Measurements from ENCODE around the gene PTPRM. TPM values are rescaled to one million over a fixed set of nuclear protein-coding genes. Genes with fewer than 3 reads are reported as not detected.

The PTPRM gene
- total RNA-seq, 1 donor from 2014 or later: 131 TPM

GRCh38 chr18:7697306-7697705 lies 130.2 kb downstream of the PTPRM start:
- Mint-ChIP-seq H3K36me3 (ENCODE audit: low read depth) (peaks cover 1% of the 10 kb centered on the region), H3K4me3 (ENCODE audit: unreplicated experiment) (no peak overlapping the region), H3K27ac (ENCODE audit: unreplicated experiment) (no peak overlapping the region), H3K27me3 (ENCODE audit: low read depth) (no peaks in the 10 kb centered on the region), H3K9me3 (ENCODE audit: low read depth) (peaks cover 3% of the 10 kb centered on the region), H3K4me1 (ENCODE audit: low read depth) (peaks cover 5% of the 10 kb centered on the region)
- no peak for TF ChIP-seq CTCF (IDR thresholded peaks at IDR 0.05)
- DNase-seq (ENCODE audit: low spot score): no peak

- H3K9me3 Mint-ChIP-seq (ENCODE audit: low read depth): peaks cover 40% of the 10 kb centered on the region
- H3K27me3 Mint-ChIP-seq (ENCODE audit: low read depth): no peaks in the 10 kb centered on the region
- peaks cover 27% of the 10 kb centered on the region for H3K4me1 Mint-ChIP-seq (ENCODE audit: low read depth)
- DNase-seq (ENCODE audit: low spot score): no peak
- no peak for TF ChIP-seq CTCF (IDR thresholded peaks at IDR 0.05)
- no peak overlapping the region for H3K27ac Mint-ChIP-seq (ENCODE audit: unreplicated experiment)
- peaks cover 17% of the 10 kb centered on the region for H3K36me3 Mint-ChIP-seq (ENCODE audit: low read depth)
- no peak overlapping the region for H3K4me3 Mint-ChIP-seq (ENCODE audit: unreplicated experiment)
Observed at GRCh38 chr18:7711495-7711894, 144.4 kb downstream of the PTPRM start.

GRCh38 chr18:7720395-7720794 lies 153.3 kb downstream of the PTPRM start:
- no peak overlapping the region for H3K27ac Mint-ChIP-seq (ENCODE audit: unreplicated experiment)
- peaks cover 37% of the 10 kb centered on the region for H3K4me1 Mint-ChIP-seq (ENCODE audit: low read depth)
- H3K9me3 Mint-ChIP-seq (ENCODE audit: low read depth): peaks cover 15% of the 10 kb centered on the region

GRCh38 chr18:7721532-7721931 lies 154.4 kb downstream of the PTPRM start:
- no peak overlapping the region for H3K27ac Mint-ChIP-seq (ENCODE audit: unreplicated experiment)
- peaks cover 3% of the 10 kb centered on the region for H3K36me3 Mint-ChIP-seq (ENCODE audit: low read depth)
- peaks cover 10% of the 10 kb centered on the region for H3K9me3 Mint-ChIP-seq (ENCODE audit: low read depth)
- no peak for DNase-seq (ENCODE audit: low spot score)
- H3K4me3 Mint-ChIP-seq (ENCODE audit: unreplicated experiment): no peak overlapping the region
- peaks cover 37% of the 10 kb centered on the region for H3K4me1 Mint-ChIP-seq (ENCODE audit: low read depth)
- no peaks in the 10 kb centered on the region for H3K27me3 Mint-ChIP-seq (ENCODE audit: low read depth)
- no peak for TF ChIP-seq CTCF (IDR thresholded peaks at IDR 0.05)

More at GRCh38 chr18:7720395-7720794, 153.3 kb downstream of the PTPRM start:
- DNase-seq (ENCODE audit: low spot score): no peak
- peaks cover 3% of the 10 kb centered on the region for H3K36me3 Mint-ChIP-seq (ENCODE audit: low read depth)
- H3K4me3 Mint-ChIP-seq (ENCODE audit: unreplicated experiment): no peak overlapping the region
- no peaks in the 10 kb centered on the region for H3K27me3 Mint-ChIP-seq (ENCODE audit: low read depth)
- TF ChIP-seq CTCF (IDR thresholded peaks at IDR 0.05): no peak

- Mint-ChIP-seq H3K27ac (ENCODE audit: unreplicated experiment) (peak overlapping the region; percentile 45), H3K27me3 (ENCODE audit: low read depth) (no peaks in the 10 kb centered on the region), H3K4me1 (ENCODE audit: low read depth) (peaks cover 48% of the 10 kb centered on the region), H3K9me3 (ENCODE audit: low read depth) (peaks cover 7% of the 10 kb centered on the region), H3K4me3 (ENCODE audit: unreplicated experiment) (no peak overlapping the region), H3K36me3 (ENCODE audit: low read depth) (peaks cover 3% of the 10 kb centered on the region)
- no peak for TF ChIP-seq CTCF (IDR thresholded peaks at IDR 0.05)
- no peak for DNase-seq (ENCODE audit: low spot score)
Observed at GRCh38 chr18:7722955-7723354, 155.8 kb downstream of the PTPRM start.
